ENCODE data around the gene HSF2BP. TPM values are rescaled to one million over a fixed set of nuclear protein-coding genes. Genes with fewer than 3 reads are reported as not detected.
"Not testable (repeated sequence)": the region's sequence is repeated elsewhere in the genome, so short reads cannot be mapped to it uniquely, and the experiment has no call there.

The HSF2BP gene
- total RNA-seq, 1 experiment from 2014 or later, result 1.5 TPM

GRCh38 chr21:43618940-43619339 lies 40.3 kb downstream of the HSF2BP start:
- Histone ChIP-seq H3K9me3 (ENCODE audit: control insufficient read depth, low read depth, low read length) (no peaks in the 10 kb centered on the region), H3K18ac (ENCODE audit: insufficient read length, low read depth, low read length) (no peak overlapping the region), H2BK15ac (ENCODE audit: low read depth, low read length) (no peak overlapping the region), H3K27ac (ENCODE audit: insufficient read length, low read depth, low read length) (no peak overlapping the region), H3K4me1 (ENCODE audit: insufficient read depth, low read length) (no peaks in the 10 kb centered on the region), H4K91ac (ENCODE audit: insufficient read length, low read depth, low read length) (no peak overlapping the region), H2AFZ (ENCODE audit: low read length) (no peak overlapping the region), H3K9ac (ENCODE audit: extremely low read depth, insufficient read length, low read length) (no peak overlapping the region), H3K23ac (ENCODE audit: insufficient read length, low read depth, low read length) (no peak overlapping the region), H4K20me1 (ENCODE audit: control insufficient read depth, insufficient read depth, insufficient read length) (no peaks in the 10 kb centered on the region), H3K79me1 (ENCODE audit: insufficient read depth, low read depth, low read length, poor library complexity, severe bottlenecking) (no peaks in the 10 kb centered on the region), H2BK20ac (ENCODE audit: low read depth, low read length, poor library complexity, severe bottlenecking) (no peak overlapping the region), H3K23me2 (ENCODE audit: insufficient read length, low read depth, low read length, poor library complexity, severe bottlenecking) (no peaks in the 10 kb centered on the region), H4K8ac (replicated peaks; ENCODE audit: insufficient read length, low read depth, low read length) (no peak overlapping the region), H3K27me3 (ENCODE audit: insufficient read depth, low read length) (no peaks in the 10 kb centered on the region), H2BK5ac (ENCODE audit: insufficient read length, low read length) (no peak overlapping the region), H4K5ac (ENCODE audit: insufficient read length, low read depth, low read length) (no peak overlapping the region), H3K56ac (ENCODE audit: insufficient read length, low read depth, low read length) (no peak overlapping the region), H2AK5ac (ENCODE audit: insufficient read length, low read length) (no peak overlapping the region), H2BK120ac (ENCODE audit: low read depth, low read length, poor library complexity, severe bottlenecking) (no peak overlapping the region), H3K79me2 (ENCODE audit: insufficient read depth, low read length) (no peaks in the 10 kb centered on the region), H3K4ac (ENCODE audit: low read depth, low read length) (no peak overlapping the region), H3K4me2 (ENCODE audit: insufficient read depth, insufficient read length, low read length) (no peak overlapping the region), H3K14ac (ENCODE audit: insufficient read depth, low read length) (no peak overlapping the region), H2BK12ac (ENCODE audit: insufficient read length, low read depth, low read length) (no peak overlapping the region), H3T11ph (ENCODE audit: low read length) (no peak overlapping the region)
- no CpG with 5 or more reads among the region's 4 CpGs for WGBS (ENCODE audit: extremely low coverage, insufficient read length, low lambda C conversion rate)
- Mint-ChIP-seq H3K27ac (no peak overlapping the region), H3K27me3 (ENCODE audit: low read depth) (no peaks in the 10 kb centered on the region), H3K4me1 (no peaks in the 10 kb centered on the region), H3K36me3 (ENCODE audit: insufficient read depth in 1 of 3, low read depth in 3 of 3) (peaks cover 6 to 9% (median 9%) of the 10 kb centered on the region in 3 experiments; a peak in 6 of 7 replicates), H3K9me3 (peaks cover 15 to 16% of the 10 kb centered on the region in 2 experiments), H3K4me3 (no peak overlapping the region)
- no peak for TF ChIP-seq CTCF (conservative IDR thresholded peaks at IDR 0.05)
- no peak for DNase-seq

GRCh38 chr21:43616861-43617260 lies 42.4 kb downstream of the HSF2BP start:
- not testable (repeated sequence) for DNase-seq; H4K20me1 ChIP-seq (ENCODE audit: control insufficient read depth, insufficient read depth, insufficient read length); H3T11ph ChIP-seq (ENCODE audit: low read length); H2AK5ac ChIP-seq (ENCODE audit: insufficient read length, low read length); H3K9ac ChIP-seq (ENCODE audit: extremely low read depth, insufficient read length, low read length); H2BK5ac ChIP-seq (ENCODE audit: insufficient read length, low read length); H2BK15ac ChIP-seq (ENCODE audit: low read depth, low read length); H3K27me3 Mint-ChIP-seq (ENCODE audit: low read depth); H3K27ac ChIP-seq (ENCODE audit: insufficient read length, low read depth, low read length); H2BK12ac ChIP-seq (ENCODE audit: insufficient read length, low read depth, low read length); H4K5ac ChIP-seq (ENCODE audit: insufficient read length, low read depth, low read length); H3K56ac ChIP-seq (ENCODE audit: insufficient read length, low read depth, low read length); H3K9me3 ChIP-seq (ENCODE audit: control insufficient read depth, low read depth, low read length); H3K4me2 ChIP-seq (ENCODE audit: insufficient read depth, insufficient read length, low read length); H3K18ac ChIP-seq (ENCODE audit: insufficient read length, low read depth, low read length); H3K23me2 ChIP-seq (ENCODE audit: insufficient read length, low read depth, low read length, poor library complexity, severe bottlenecking); H3K23ac ChIP-seq (ENCODE audit: insufficient read length, low read depth, low read length); H2BK120ac ChIP-seq (ENCODE audit: low read depth, low read length, poor library complexity, severe bottlenecking); H2AFZ ChIP-seq (ENCODE audit: low read length); H3K4me3 Mint-ChIP-seq; H4K8ac ChIP-seq (replicated peaks; ENCODE audit: insufficient read length, low read depth, low read length); H3K4ac ChIP-seq (ENCODE audit: low read depth, low read length); H4K91ac ChIP-seq (ENCODE audit: insufficient read length, low read depth, low read length); H3K36me3 Mint-ChIP-seq (ENCODE audit: insufficient read depth in 1 of 3, low read depth in 3 of 3); H3K27ac Mint-ChIP-seq; H3K79me1 ChIP-seq (ENCODE audit: insufficient read depth, low read depth, low read length, poor library complexity, severe bottlenecking); H3K79me2 ChIP-seq (ENCODE audit: insufficient read depth, low read length); H3K4me1 ChIP-seq (ENCODE audit: insufficient read depth, low read length); H3K27me3 ChIP-seq (ENCODE audit: insufficient read depth, low read length); H3K14ac ChIP-seq (ENCODE audit: insufficient read depth, low read length); H3K4me1 Mint-ChIP-seq; H2BK20ac ChIP-seq (ENCODE audit: low read depth, low read length, poor library complexity, severe bottlenecking)
- peaks cover 15 to 16% of the 10 kb centered on the region in 2 experiments for H3K9me3 Mint-ChIP-seq
- WGBS (ENCODE audit: extremely low coverage, insufficient read length, low lambda C conversion rate), result no CpG with 5 or more reads among the region's 3 CpGs
